ENCODE measurements around the gene HADHB.

The HADHB gene

DNA sequence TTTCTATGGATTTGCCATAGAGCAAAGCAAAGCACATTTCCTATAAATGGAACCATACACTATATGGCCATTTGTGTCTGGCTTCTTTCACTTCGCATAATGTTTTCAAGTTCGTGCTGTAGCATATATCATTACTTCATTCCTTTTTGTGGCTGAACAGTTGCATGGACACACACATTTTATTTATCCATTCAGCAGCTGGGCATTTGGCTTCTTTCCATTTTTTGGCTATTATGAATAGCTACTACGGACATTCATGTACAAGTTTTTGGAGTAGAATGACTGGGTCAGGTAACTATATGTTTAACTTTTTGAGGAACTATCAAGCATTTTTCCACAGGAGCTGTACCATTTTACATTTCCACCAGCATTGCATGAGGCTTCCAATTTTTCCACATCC is 90.5 kb downstream of the HADHB start:
- Histone ChIP-seq H3F3A (ENCODE audit: control insufficient read depth, insufficient read depth) (no peaks in the 10 kb centered on the region; the same call in 1 of the 2 replicates), H3K9me2 (replicated peaks; ENCODE audit: control insufficient read depth, low read length) (no peaks in the 10 kb centered on the region), H4K20me1 (ENCODE audit: control insufficient read depth, insufficient read depth, low read depth, low read length) (no peaks in the 10 kb centered on the region), H3K9me3 (ENCODE audit: control insufficient read depth, insufficient read depth, low read length) (no peaks in the 10 kb centered on the region), H3K36me3 (ENCODE audit: control insufficient read depth, low read length) (no peaks in the 10 kb centered on the region), H3K27ac (ENCODE audit: low read depth, low read length) (no peak overlapping the region), H3K4me3 (ENCODE audit: low read length) (no peak overlapping the region), H3K4me1 (ENCODE audit: control insufficient read depth, low read length) (peaks cover under 1% of the 10 kb centered on the region; the same call in 1 of the 2 replicates), H3K79me2 (ENCODE audit: control insufficient read depth, low read length) (no peaks in the 10 kb centered on the region), H3K4me2 (ENCODE audit: low read length) (no peak overlapping the region), H3K27me3 (ENCODE audit: control insufficient read depth, low read length) (0 out of 2 replicates have a peak, but pooled peaks cover 3% of the 10 kb centered on the region)
- TF ChIP-seq EZH2phosphoT487 (IDR thresholded peaks at IDR 0.05; ENCODE audit: borderline replicate concordance, low read length) = no peak
- TF ChIP-seq, protein P1, sequence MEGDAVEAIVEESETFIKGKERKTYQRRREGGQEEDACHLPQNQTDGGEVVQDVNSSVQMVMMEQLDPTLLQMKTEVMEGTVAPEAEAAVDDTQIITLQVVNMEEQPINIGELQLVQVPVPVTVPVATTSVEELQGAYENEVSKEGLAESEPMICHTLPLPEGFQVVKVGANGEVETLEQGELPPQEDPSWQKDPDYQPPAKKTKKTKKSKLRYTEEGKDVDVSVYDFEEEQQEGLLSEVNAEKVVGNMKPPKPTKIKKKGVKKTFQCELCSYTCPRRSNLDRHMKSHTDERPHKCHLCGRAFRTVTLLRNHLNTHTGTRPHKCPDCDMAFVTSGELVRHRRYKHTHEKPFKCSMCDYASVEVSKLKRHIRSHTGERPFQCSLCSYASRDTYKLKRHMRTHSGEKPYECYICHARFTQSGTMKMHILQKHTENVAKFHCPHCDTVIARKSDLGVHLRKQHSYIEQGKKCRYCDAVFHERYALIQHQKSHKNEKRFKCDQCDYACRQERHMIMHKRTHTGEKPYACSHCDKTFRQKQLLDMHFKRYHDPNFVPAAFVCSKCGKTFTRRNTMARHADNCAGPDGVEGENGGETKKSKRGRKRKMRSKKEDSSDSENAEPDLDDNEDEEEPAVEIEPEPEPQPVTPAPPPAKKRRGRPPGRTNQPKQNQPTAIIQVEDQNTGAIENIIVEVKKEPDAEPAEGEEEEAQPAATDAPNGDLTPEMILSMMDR (IDR thresholded peaks at IDR 0.05; ENCODE audit: low read depth, low read length, poor library complexity, severe bottlenecking) = no peak

DNA sequence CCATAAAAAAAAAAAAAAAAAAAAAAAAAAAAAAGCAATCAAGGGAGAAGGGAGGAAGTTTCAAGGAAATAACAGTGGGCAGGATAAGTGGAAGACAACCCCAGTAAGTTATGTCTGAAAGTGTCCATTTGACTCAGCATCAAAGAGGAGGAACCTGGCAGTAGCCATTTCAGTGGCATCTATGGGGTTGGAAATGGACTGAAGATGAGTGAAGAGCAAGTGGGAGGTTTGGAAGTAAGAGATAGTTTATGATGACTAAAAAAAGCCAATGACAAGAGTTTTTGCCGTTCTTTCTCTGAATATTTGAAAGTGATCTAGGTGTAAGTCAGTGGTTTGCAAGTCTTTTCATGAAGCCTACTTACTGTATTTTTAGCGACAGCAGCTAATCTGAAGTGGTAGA is 92.0 kb downstream of the HADHB start:
- Histone ChIP-seq H3F3A (ENCODE audit: control insufficient read depth, insufficient read depth) (no peaks in the 10 kb centered on the region; the same call in 1 of the 2 replicates), H3K4me1 (ENCODE audit: control insufficient read depth, low read length) (no peaks in the 10 kb centered on the region), H3K4me2 (ENCODE audit: low read length) (no peak overlapping the region), H3K27me3 (ENCODE audit: control insufficient read depth, low read length) (0 out of 2 replicates have a peak, but pooled peaks cover 3% of the 10 kb centered on the region), H3K9me2 (replicated peaks; ENCODE audit: control insufficient read depth, low read length) (no peaks in the 10 kb centered on the region), H3K9me3 (ENCODE audit: control insufficient read depth, insufficient read depth, low read length) (no peaks in the 10 kb centered on the region), H3K36me3 (ENCODE audit: control insufficient read depth, low read length) (no peaks in the 10 kb centered on the region), H3K4me3 (ENCODE audit: low read length) (no peak overlapping the region), H3K27ac (ENCODE audit: low read depth, low read length) (no peak overlapping the region), H4K20me1 (ENCODE audit: control insufficient read depth, insufficient read depth, low read depth, low read length) (no peaks in the 10 kb centered on the region), H3K79me2 (ENCODE audit: control insufficient read depth, low read length) (no peaks in the 10 kb centered on the region)
- no peak for TF ChIP-seq EZH2phosphoT487 (IDR thresholded peaks at IDR 0.05; ENCODE audit: borderline replicate concordance, low read length)
- TF ChIP-seq, protein P1 (IDR thresholded peaks at IDR 0.05; ENCODE audit: low read depth, low read length, poor library complexity, severe bottlenecking) = no peak

GRCh38 chr2:26337298-26337697 is 92.6 kb downstream of the HADHB start:
- Histone ChIP-seq H3K4me1 (ENCODE audit: control insufficient read depth, low read length) (no peaks in the 10 kb centered on the region), H3K27me3 (ENCODE audit: control insufficient read depth, low read length) (0 out of 2 replicates have a peak, but pooled peaks cover 3% of the 10 kb centered on the region), H3K79me2 (ENCODE audit: control insufficient read depth, low read length) (no peaks in the 10 kb centered on the region), H3K36me3 (ENCODE audit: control insufficient read depth, low read length) (no peaks in the 10 kb centered on the region), H3K9me3 (ENCODE audit: control insufficient read depth, insufficient read depth, low read length) (no peaks in the 10 kb centered on the region), H4K20me1 (ENCODE audit: control insufficient read depth, insufficient read depth, low read depth, low read length) (no peaks in the 10 kb centered on the region), H3K27ac (ENCODE audit: low read depth, low read length) (no peak overlapping the region), H3K4me3 (ENCODE audit: low read length) (no peak overlapping the region), H3K4me2 (ENCODE audit: low read length) (no peak overlapping the region), H3K9me2 (replicated peaks; ENCODE audit: control insufficient read depth, low read length) (no peaks in the 10 kb centered on the region), H3F3A (ENCODE audit: control insufficient read depth, insufficient read depth) (no peaks in the 10 kb centered on the region; the same call in 1 of the 2 replicates)
- no peak for TF ChIP-seq EZH2phosphoT487 (IDR thresholded peaks at IDR 0.05; ENCODE audit: borderline replicate concordance, low read length)
- TF ChIP-seq, protein P1 (IDR thresholded peaks at IDR 0.05; ENCODE audit: low read depth, low read length, poor library complexity, severe bottlenecking) = no peak
